Testis (tissue), 2 donors: ENCODE data around the gene DES.

Experiments used
- POLR2A ChIP-seq: fragments of 450-650 bp; IDR thresholded peaks from one replicate; pipeline ENCODE4 v1.6.1; 2017; ENCODE audit warnings: antibody characterized with exemption, mild to moderate bottlenecking, moderate library complexity
- TF ChIP-seq, protein P1 (sequence below), 3 experiments: fragments of 450-650 bp in 2 of 3; fragments of 200-600 bp in 1 of 3; sonication (generic) in 1 of 3; IDR thresholded peaks; one replicate each; pipeline ENCODE4 v1.5.1; 2016 to 2019; ENCODE audit warnings: antibody characterized with exemption in 3 of 3, mild to moderate bottlenecking in 2 of 3, moderate library complexity in 1 of 3

DNA sequence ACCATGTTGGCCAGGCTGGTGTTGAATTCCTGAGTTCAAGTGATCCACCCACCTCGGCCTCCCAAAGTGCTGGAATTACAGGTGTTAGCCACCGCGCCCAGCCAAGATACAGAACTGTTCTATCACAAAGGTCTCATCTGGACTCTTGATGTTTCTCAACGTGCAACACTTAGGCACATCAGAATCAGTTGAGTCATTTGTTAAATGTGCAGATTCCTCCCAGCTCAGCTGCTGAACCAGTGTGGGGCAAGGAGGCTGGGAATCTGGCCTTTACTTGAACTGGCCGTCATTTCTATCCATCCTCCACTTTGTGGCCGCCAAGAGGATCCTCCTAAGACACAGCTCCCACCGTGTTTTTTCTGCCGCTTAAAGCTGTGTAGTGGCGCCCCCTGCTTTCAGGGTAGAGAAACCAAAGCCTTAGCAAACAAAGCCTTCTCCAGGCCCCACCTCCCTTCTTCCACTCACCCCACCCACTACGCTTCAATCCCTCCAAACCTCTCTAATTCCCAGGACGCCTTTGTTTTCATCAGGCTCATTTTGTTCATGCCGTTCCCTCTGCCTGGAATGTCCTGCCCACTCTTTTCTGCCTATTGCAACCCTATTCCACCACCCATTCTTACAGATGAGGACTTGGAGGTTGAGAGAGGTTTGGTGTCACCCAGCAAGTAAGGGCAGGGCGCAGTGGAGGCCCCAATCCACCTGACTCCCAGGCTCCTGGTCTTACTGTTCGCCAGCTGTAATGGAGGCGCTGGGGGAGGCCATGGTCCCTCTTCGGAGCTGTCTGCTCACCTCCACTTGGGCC is 15.7 kb downstream of the DES start:
- TF ChIP-seq, protein P1, sequence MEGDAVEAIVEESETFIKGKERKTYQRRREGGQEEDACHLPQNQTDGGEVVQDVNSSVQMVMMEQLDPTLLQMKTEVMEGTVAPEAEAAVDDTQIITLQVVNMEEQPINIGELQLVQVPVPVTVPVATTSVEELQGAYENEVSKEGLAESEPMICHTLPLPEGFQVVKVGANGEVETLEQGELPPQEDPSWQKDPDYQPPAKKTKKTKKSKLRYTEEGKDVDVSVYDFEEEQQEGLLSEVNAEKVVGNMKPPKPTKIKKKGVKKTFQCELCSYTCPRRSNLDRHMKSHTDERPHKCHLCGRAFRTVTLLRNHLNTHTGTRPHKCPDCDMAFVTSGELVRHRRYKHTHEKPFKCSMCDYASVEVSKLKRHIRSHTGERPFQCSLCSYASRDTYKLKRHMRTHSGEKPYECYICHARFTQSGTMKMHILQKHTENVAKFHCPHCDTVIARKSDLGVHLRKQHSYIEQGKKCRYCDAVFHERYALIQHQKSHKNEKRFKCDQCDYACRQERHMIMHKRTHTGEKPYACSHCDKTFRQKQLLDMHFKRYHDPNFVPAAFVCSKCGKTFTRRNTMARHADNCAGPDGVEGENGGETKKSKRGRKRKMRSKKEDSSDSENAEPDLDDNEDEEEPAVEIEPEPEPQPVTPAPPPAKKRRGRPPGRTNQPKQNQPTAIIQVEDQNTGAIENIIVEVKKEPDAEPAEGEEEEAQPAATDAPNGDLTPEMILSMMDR (IDR thresholded peaks at IDR 0.05), result no peak
- no peak for TF ChIP-seq POLR2A
